Nephron progenitor cell (in vitro differentiated cells): ENCODE data around the gene ZNF568.
A peak's percentile ranks its signal among the peaks of the same experiment; 100 is the strongest.

Source experiments
- DNase-seq: peaks from one replicate; pipeline ENCODE4 v3.0.0; 2021
- H3K27ac Mint-ChIP-seq: 2 replicates; pipeline ENCODE4 v1.8.0; 2021; ENCODE audit warnings: mild to moderate bottlenecking, moderate library complexity, mixed read lengths
- H3K27me3 Mint-ChIP-seq: 2 replicates; pipeline ENCODE4 v1.8.0; 2021; ENCODE audit warnings: mild to moderate bottlenecking, low read depth, mixed read lengths; ENCODE audit not compliant: poor library complexity
- H3K36me3 Mint-ChIP-seq: 2 replicates; pipeline ENCODE4 v1.8.0; 2021; ENCODE audit warnings: low read depth, mixed read lengths
- H3K4me1 Mint-ChIP-seq: 2 replicates; pipeline ENCODE4 v1.8.0; 2021; ENCODE audit warnings: mixed read lengths
- H3K4me3 Mint-ChIP-seq: 2 replicates; pipeline ENCODE4 v1.8.0; 2021; ENCODE audit warnings: mild to moderate bottlenecking, moderate library complexity, mixed read lengths
- H3K9me3 Mint-ChIP-seq: 2 replicates; pipeline ENCODE4 v1.8.0; 2021; ENCODE audit warnings: mild to moderate bottlenecking, moderate library complexity, mixed read lengths
- CTCF ChIP-seq: fragments of 200-600 bp; sonication (generic); IDR thresholded peaks from 2 replicates; pipeline ENCODE4 v1.5.0; 2021; ENCODE audit warnings: antibody characterized with exemption

Gene ZNF568

GRCh38 chr19:36916991-36917390 is 859 bp downstream of the ZNF568 start:
- H3K27ac Mint-ChIP-seq: peak overlapping the region; percentile 92
- peak overlapping the region; percentile 96 for H3K4me3 Mint-ChIP-seq
- peaks cover 96% of the 10 kb centered on the region for H3K36me3 Mint-ChIP-seq
- peaks cover 23% of the 10 kb centered on the region for H3K4me1 Mint-ChIP-seq
- TF ChIP-seq CTCF: no peak
- peaks cover 92% of the 10 kb centered on the region for H3K9me3 Mint-ChIP-seq
- H3K27me3 Mint-ChIP-seq: no peaks in the 10 kb centered on the region
- no peak for DNase-seq

- Mint-ChIP-seq H3K9me3 (peaks cover 91% of the 10 kb centered on the region), H3K27me3 (no peaks in the 10 kb centered on the region), H3K4me3 (peak overlapping the region; percentile 96), H3K36me3 (peaks cover 96% of the 10 kb centered on the region), H3K4me1 (peaks cover 23% of the 10 kb centered on the region), H3K27ac (no peak overlapping the region)
- no peak for TF ChIP-seq CTCF
- no peak for DNase-seq
Measured at GRCh38 chr19:36918090-36918489, 2.0 kb downstream of the ZNF568 start.

- no peak for TF ChIP-seq CTCF
- peaks cover 93% of the 10 kb centered on the region for H3K36me3 Mint-ChIP-seq
- peaks cover 89% of the 10 kb centered on the region for H3K9me3 Mint-ChIP-seq
Measured at GRCh38 chr19:36931684-36932083, 15.6 kb downstream of the ZNF568 start.

GRCh38 chr19:36939153-36939552 is 23.0 kb downstream of the ZNF568 start:
- H3K27ac Mint-ChIP-seq: no peak overlapping the region
- peaks cover 81% of the 10 kb centered on the region for H3K9me3 Mint-ChIP-seq
- no peak for TF ChIP-seq CTCF
- H3K4me3 Mint-ChIP-seq: no peak overlapping the region
- no peaks in the 10 kb centered on the region for H3K27me3 Mint-ChIP-seq
- no peak for DNase-seq
- H3K4me1 Mint-ChIP-seq: no peaks in the 10 kb centered on the region
- peaks cover 98% of the 10 kb centered on the region for H3K36me3 Mint-ChIP-seq

More at GRCh38 chr19:36931684-36932083, 15.6 kb downstream of the ZNF568 start:
- DNase-seq: no peak
- Mint-ChIP-seq H3K27ac (no peak overlapping the region), H3K27me3 (no peaks in the 10 kb centered on the region), H3K4me1 (no peaks in the 10 kb centered on the region), H3K4me3 (no peak overlapping the region)

GRCh38 chr19:36950335-36951119 is 34.4 kb downstream of the ZNF568 start:
- Mint-ChIP-seq H3K9me3 (peaks cover 79% of the 10 kb centered on the region), H3K36me3 (peaks cover 67% of the 10 kb centered on the region), H3K4me1 (no peaks in the 10 kb centered on the region), H3K27ac (no peak overlapping the region), H3K4me3 (no peak overlapping the region), H3K27me3 (no peaks in the 10 kb centered on the region)
- TF ChIP-seq CTCF: no peak
- no peak for DNase-seq

GRCh38 chr19:36962346-36962745 is 46.2 kb downstream of the ZNF568 start:
- Mint-ChIP-seq H3K4me1 (no peaks in the 10 kb centered on the region), H3K4me3 (no peak overlapping the region), H3K27me3 (no peaks in the 10 kb centered on the region), H3K36me3 (peaks cover 4% of the 10 kb centered on the region), H3K27ac (no peak overlapping the region), H3K9me3 (peaks cover 82% of the 10 kb centered on the region)
- no peak for DNase-seq
- TF ChIP-seq CTCF: no peak
